Stimulated activated CD8-positive, alpha-beta memory T cell treated with anti-CD3 and anti-CD28 coated beads, Interleukin-12 subunit alpha, Interleukin-12 subunit beta, amount 100 ng/mL, for 4 hours (primary cell): ENCODE measurements around the gene FGD3.

ENCODE experiments used
- DNase-seq: peaks from one replicate; pipeline ENCODE4 v3.0.0-alpha.2; 2020; ENCODE audit warnings: low read depth

The FGD3 gene

DNA sequence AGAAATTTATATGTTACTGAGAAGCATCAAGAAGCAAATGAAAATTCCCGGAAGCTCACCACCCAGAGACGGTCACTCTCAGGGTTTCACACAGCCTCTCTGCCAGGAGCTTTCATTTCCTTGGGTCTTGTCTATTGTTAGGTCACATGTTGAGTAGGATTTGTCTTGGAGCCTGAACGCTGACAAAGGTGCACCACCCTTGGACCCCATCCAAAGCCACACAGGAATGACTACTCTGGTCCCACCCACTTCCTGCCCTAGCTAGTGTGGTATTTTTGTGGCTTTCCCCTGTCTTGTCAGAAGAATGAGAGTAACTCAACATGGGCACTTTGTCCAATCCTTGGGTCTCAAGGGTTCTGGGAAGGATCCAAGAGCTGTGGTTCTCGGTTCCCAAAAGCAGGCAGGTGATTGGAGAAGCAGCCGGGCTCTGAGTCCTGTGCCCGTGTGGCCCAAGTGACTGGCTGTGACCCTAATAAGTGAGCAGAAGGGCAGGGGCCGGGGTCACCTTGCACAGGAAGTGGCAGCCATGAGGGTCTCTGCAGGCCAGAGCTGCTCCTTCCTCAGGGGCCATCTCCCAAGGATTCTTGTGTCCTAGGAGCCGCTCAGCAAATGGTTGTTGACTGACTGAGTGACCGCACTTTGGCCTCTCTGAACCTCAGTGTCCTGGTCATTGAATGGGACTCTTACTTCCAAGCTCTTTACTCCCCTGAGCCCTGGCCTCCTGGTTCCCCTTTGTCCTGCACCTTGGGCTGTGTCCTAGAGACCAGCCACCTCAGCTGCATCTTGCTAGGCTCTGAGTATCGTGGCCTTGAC lies 6.9 kb downstream of the FGD3 start:
- peak; percentile 55 for DNase-seq

DNA sequence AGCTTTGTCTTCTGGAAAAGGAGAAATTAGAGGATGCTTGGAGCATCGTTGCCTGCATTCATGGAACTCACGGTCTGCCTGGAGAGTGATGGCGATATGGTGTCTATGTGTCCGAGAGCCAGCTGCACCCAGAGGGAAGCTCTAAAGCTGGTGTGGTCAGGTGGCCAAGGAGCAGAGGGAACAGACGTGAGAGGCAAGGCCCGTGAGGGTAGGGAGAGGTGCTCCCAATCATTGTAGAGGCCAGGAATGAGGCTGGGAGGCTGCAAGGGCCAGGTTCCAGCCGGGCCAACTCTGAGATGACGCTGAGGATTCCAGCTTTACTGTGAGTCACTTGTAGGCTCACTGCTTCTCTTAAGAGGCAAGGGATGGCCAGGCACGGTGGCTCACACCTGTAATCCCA lies 7.6 kb downstream of the FGD3 start:
- no peak for DNase-seq

DNA sequence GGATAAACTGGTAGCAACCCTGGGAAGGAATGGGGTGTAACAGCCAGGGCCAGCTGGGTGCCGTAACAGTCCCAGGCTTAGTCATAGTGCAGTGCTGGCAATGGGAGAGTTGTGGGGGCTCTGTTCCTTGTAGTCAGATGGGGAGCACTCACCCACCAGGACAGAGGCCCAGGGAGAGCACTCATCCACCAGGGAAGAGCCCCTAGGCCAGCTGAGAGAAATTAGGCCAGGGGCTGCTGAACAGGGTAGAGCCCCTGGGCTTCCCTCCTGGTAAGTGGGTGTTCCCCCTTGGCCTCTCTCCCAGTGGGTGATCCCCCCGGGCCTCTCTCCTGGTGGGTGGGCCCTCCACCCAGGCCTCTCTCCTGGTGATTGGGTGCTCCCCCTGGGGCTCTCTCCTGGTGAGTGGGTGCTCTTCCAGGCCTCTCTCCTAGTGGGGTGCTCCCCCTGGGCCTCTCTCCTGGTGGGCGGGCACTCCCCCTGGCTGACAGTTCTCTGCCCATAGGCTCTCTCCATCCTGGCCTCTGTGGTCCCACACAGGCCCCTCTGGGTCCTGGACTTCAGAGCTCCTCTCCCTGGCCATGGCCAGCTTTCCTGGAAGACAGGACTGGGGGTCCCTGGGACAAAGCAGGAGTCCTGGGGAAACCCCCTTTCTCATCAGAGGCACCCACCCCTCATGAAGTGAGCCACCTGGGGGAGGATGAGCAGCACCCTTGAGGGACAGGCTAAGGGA lies 13.4 kb downstream of the FGD3 start:
- DNase-seq = no peak

DNA sequence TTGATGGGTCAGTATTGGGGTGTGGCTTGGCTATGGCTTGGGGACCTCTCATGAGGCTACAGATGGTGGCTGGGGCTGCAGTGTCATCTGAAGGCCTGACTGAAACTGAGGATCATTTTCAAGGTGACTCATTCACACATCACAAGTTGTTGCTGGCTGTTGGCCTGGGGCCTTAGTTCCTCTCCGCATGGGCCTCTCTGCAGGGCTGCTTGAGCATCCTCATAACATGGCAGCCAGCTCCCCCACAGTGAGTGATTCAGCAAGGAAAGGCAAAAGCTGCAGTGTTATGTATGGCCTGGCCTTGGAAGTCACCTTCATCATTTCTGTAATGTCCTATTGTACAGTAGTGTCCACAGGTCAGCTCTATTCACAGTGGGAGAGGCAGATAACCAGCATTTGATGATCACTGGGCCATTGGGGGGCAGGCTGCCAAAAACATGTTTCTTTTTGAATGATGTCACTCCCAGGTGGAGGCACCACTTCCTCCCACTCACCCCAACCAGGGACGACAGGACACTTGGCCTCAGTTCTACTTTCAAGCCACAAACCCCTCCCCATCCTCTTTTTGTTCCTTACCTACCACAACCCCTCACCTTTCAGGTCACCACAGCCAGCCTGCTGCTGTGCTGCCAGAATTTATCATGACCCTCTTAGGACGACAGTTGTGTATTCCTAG lies 14.4 kb downstream of the FGD3 start:
- no peak for DNase-seq

DNA sequence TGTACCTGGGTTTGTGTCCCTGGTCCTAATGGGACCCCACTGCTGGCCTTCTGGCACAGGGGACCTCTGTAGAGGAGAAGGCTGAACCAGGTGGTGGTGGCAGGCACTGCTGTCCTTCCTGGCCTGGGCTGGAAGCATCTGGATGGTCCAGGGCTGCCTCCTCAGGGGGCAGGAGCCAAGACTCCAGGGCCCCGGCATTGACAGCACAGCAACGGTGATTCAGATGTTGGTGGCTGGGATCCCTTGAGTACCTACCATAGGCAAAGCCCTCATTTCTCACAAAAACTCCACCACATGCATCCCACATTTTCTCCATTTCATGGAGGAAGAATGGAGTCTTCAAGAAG lies 15.0 kb downstream of the FGD3 start:
- DNase-seq = no peak

DNA sequence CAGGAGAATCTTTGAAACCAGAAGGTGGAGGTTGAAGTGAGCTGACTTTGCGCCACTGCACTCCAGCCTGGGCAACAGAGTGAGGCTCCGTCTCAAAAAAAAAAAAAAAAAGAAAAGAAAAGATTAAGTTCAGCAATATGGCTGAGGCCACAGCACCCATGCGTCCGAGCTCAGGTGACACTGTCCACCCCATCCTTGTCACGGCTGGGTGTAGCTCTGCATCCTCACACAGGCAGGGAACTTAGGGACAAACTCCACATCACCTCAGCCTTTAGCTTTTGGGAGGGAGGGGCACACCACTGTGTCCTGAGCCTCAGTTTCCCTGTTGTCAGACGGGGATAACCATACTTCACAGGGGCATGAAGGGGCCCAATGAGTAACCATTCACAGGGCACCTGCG lies 15.5 kb downstream of the FGD3 start:
- DNase-seq = no peak

DNA sequence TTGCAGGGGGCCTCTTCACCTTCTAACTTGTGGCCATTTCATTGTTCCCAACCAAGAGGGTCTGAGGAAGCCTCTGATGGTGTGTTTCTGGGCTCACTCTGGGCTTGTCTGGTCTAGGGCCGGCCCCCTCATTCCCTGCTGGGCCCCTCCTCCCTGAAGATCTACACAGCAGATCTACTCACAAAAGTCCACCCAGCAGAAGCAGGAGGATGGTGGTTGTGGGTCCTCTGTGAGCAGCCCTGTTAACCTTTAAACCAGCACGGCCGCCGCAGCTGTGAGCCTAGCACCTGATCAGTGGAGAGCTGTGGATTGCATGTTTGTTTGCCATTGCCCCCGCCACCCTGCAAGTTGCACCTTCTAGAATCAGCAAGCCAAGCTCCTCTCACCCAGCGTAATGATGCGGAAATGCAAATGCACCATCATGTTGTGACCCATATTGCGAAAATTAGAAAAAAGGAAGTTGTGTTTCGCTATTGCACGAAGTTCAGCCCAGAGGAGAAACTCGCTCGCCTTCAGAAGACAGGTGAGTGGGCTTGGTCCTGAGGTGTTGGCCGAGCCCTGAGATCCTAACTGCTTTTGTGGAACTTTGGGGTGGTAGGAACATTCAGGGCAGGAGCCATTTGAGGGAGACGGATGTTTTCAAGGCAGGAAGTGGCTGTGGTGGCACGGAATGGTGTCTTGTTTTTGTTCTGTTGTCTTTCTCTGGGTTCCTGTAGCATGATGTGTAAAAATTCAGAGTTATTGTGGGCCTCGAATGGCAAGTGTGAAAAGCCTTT lies 16.7 kb downstream of the FGD3 start:
- DNase-seq = peak; percentile 55

DNA sequence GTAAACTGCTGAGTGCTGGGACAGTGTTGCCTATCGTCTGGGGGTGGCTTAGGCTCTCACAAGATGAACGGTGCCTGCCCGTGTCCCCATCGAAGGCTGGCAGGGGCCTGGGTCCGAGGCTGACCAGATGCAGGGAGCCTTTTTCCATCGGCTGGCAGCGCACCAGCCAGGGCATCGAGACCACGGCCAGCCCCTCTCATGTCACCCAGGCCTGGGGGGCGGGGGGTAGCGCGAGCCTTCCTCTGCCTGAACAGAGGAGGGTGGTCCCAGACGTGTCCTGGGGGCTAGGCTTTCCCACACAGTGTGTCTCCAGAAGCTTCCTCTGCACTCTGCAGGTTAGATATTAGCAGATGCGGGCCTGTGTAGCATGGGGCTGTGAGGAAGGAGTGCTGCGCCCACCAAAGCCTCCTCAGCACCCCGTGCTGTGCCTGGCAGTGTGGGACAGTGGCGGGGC lies 17.3 kb downstream of the FGD3 start:
- DNase-seq = no peak

DNA sequence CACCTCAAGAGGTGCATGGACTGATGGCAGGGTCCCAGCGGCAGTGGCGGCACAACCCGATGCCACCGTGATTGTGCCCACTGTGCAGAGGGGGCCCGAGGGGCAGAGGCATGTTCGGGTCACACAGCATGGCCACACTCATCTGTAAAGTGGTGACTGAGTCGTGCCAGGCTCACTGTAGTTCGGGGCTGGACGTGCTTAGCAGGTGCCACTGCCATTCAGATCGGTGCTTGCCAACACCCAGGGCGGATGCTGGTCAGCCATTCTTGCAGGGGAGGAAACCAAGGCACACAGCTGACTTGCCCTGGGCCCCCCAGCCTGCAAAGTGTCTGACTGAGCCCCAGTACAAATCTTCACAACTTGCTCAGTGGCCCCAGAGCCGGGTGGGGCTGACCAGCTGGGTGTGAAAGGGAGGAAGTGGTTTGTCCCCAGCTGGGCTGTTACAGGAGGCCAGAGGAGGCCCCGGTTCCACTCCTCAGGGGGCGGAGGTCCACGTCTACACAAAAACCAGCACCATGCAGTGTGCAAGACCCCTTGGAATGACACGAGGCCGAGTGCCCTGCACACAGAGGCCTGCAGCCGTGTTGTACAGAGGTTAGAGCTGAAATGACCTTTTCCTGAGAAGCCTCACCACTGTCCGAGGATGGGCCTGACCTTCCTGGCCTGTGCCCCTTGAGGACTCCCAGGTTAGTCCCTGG lies 17.9 kb downstream of the FGD3 start:
- no peak for DNase-seq

DNA sequence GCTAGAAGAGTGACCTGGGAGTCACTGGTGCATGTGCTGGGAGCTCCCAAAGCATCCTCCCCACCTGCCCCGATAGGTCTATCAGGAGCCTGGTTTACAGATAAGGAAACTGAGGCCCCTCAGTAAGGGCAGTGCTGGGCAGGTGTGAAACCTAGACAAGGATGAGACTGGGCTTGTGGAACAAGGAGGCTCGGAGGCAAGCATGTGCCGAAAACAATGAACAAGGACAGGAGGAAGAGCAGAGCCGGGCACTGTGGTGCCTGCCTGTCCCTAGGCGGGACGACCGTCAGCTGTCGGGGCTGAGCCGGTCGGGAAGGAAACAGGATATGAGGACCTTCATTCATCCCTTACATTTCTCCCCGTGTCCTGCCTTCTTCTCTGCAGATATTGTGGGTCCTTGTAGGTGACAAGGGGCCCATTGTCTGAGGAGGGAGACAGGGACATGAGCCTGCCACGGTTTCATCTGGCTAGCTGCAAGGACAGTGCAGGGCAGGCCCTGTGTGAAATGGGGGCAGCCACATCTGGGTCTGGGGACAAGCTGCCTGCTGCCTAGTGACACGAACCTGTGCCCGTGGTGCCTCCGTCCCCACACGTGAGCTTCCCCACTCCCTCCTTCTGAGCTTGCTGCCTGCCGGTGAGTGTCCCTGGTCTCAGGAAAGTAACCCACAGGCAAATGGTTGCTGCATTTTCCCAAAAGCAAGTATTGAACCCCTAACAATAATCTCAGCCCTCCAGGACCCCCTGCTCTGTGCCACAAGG lies 18.6 kb downstream of the FGD3 start:
- DNase-seq = no peak

DNA sequence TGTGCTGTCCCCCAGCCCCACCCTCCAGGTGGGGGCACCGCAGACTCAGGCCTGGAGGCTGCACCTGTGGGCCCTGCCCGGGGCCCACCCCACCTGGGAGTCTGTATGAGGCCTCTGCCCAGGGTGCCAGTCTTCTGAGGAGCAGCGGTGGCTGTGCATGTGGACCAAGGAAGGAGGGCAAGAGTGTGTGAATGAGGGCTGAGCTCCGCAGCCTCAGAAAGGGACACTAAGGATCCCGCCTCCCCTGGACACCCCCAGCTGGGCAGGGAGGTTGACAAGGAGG lies 19.1 kb downstream of the FGD3 start:
- no peak for DNase-seq

DNA sequence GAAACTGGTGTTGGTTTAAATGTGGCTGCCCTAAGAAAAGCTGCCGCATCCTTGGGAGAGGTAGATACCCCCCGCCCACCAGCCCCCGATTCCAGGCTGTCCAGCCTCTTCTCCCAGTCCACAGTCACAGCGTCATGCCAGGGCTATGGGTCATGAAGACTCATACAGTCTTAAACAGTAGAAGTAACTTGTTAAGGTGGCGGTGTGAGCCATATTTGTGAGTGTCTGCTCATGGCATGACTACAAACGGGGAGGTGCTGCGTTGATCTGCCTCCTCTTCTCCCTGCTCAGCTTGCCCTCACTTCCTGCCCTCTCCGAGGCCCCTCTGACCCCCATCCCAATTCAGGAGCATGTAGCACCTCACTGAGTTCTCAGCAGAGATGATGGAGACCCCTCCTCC lies 20.8 kb downstream of the FGD3 start:
- DNase-seq = no peak

DNA sequence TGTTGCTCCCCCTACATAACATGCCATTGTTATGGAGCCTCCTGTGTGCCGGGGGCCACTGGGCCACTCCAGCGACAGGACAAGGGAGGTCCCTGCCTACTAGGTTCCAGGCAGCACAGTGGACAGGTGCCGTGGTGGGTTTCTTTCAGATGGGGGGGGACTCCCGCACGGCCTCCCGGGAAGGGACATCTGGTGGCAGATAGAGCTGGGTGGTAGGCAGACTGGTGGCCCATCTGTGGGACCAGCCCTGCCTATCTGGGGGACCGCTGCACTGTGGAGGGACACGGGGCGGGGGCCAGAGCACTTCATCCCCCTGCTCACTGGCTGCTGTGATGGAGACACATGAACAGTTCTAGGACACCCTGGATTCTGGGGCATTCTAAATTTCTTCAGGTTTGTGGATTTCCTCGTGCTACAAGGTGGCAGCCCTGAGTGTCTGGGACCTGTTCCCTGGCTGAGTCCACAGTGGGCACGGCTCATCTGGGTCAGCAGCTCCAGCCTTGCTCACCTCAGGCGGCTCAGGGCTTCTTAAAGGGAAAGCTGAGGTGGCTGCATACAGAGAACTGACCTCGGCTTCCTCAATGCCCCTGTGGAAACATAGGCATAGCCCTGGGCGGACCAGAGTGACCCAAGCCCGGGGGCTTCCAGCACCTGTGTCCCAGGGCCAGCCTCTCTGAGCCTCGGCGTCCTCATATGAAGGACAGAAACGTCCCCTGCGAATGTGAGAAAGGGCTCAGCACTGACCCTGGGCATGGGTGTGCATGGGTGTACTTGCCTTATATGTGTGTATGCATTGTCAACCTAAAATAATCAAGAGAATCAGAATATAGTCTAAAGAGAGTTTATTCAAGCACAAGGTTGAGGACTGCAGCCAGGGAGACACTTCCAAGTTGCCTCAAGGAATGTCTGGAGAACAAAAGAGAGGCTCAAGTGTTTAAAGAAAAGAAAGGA lies 22.5 kb downstream of the FGD3 start:
- no peak for DNase-seq

DNA sequence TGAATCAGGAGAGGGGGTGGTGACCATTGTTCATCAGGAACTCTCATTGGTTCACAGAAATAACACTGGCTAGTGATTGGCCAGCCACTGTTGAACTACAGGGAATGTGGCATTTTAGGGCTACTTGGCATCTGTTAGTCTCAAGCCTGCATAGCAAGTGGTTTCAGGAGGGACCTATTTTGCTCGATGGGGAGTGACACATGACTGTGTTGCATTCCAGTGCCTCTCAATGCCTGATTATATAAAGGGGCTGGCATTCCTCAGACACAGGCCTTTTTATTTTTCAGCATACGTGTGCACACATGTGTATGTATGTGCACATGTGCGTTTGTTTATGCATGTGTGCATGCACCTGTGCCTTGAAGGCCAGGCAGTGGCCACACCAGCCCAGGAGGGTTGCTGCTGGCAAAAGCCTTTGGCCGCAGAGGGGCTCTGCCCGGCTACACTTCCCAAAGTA lies 23.2 kb downstream of the FGD3 start:
- DNase-seq = no peak

DNA sequence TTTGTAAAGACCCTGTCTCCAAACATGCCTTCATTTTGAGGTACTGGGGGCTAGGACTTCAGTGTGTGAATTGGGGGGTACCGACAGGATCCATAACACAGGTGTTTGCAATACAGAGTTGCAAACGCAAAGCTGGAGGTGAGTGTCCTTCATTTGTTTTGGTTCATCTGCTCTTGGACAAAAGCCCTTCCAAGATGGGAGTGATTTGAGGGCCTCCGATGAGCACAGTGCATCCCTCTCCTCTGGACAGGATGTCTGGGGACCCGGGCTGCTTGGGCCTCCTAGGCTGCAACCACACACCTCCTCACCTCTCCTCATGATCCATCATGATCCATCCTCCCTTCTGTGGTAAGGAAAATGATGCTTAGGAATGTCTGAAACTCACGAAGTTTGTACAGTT lies 23.8 kb downstream of the FGD3 start:
- DNase-seq = no peak

DNA sequence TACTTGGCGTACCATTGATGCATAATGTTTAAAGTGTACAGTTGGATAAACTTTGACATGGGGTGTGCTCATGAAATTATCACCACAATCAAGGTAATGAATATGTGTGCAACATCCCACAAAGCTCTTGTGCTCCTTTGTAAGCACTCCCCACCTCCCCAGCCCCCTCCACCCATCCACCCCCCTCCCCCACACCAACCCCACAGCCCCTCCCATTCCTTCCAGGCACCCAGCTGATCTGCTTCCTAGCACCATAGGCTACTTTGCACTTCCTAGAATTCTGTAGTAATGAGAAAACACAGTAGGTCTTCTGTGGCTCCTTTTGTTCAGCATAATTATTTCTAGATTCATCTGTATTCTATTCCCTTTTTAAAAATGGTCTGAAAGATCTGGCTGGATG lies 24.5 kb downstream of the FGD3 start:
- DNase-seq = no peak

DNA sequence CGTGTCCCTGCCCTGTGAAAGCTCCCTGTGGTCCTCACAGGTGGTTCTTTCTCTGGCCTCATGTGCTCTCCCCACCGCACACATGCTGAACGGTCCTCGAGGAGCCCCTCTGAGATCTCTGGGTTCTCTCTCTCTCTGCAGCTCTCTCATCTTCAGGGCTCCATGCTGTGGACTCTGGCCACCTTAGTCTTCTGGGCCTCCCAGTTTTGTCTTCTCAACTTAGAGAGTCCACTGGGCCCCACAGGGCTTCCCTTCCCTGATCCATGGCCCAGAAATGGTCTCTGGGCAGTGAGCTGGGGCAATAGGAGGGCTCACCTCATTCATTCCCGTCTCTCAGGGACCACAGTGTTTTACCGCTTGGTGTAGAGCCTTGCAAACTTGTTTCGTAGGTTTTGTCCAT lies 26.4 kb downstream of the FGD3 start:
- no peak for DNase-seq

DNA sequence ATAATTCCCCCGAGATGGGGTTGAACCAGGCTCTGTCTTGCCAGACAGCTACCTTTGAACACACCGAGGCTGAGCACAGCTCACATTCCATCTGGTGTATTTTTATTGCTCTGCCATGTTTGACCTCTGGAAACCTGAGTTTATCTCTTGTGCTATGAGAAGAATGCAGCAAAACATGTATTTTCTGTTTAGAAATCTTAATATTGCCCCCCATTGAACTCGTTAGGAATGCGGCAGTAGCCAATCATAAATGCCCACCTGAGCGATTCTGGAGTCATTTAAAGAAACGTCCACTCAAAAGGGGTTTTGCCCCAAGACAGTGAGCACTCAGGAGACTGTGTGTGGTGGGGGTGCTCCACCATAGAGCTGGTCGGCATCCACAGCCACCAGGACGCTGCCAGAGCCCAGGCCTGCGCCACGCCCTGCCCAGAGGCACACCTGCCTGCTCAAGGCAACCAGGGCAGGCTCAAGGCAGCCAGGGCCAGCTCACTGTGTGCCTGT lies 26.9 kb downstream of the FGD3 start:
- DNase-seq = no peak
